ENCODE data around the gene NRXN3.

DNA sequence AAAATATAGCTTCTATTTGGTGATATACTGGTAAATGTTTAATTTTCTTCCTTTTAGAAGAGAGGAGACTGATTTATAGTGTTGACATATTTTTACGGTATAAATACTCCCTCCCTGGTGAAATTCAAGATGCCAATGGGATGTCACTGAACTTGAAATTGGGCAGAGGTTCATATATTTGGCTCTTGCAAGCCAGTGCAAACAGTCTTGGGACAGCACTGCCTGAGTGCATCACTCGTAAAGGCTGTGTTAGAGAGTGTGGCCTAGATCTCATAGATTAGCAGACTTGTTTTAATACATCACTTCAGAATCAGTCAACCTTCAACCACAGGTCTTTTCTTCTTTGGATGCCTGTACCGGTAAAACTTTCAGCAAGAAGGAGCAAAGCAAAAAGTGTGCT lies 681.0 kb downstream of the NRXN3 start:
- TF ChIP-seq, protein P1, sequence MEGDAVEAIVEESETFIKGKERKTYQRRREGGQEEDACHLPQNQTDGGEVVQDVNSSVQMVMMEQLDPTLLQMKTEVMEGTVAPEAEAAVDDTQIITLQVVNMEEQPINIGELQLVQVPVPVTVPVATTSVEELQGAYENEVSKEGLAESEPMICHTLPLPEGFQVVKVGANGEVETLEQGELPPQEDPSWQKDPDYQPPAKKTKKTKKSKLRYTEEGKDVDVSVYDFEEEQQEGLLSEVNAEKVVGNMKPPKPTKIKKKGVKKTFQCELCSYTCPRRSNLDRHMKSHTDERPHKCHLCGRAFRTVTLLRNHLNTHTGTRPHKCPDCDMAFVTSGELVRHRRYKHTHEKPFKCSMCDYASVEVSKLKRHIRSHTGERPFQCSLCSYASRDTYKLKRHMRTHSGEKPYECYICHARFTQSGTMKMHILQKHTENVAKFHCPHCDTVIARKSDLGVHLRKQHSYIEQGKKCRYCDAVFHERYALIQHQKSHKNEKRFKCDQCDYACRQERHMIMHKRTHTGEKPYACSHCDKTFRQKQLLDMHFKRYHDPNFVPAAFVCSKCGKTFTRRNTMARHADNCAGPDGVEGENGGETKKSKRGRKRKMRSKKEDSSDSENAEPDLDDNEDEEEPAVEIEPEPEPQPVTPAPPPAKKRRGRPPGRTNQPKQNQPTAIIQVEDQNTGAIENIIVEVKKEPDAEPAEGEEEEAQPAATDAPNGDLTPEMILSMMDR (IDR thresholded peaks at IDR 0.05) = no peak
- TF ChIP-seq POLR2A (IDR thresholded peaks at IDR 0.05) = no peak

Measured in body of pancreas (tissue), 4 donors.